B cell (primary cell): ENCODE data around the gene MAP2K6. TPM values are rescaled to one million over a fixed set of nuclear protein-coding genes. Genes with fewer than 3 reads are reported as not detected.

ENCODE experiments used
- ATAC-seq: fragments of 200-7000 bp; cut with Tn5 transposase; one replicate; pipeline ENCODE4 v1.10.0; 2021; ENCODE audit warnings: low read depth, mild to moderate bottlenecking, moderate number of reproducible peaks, moderate library complexity
- CTCF ChIA-PET: fragments of 350-600 bp; sonication (Branson Sonifier 250); formaldehyde crosslinking; loops from one replicate; lab custom pipeline; 2021; ENCODE audit warnings: antibody characterized with exemption, inconsistent platforms; lab: Charles Lee
- POLR2A ChIA-PET: fragments of 350-600 bp; sonication (Branson Sonifier 250); formaldehyde crosslinking; loops from one replicate; lab custom pipeline; 2021; ENCODE audit warnings: antibody characterized with exemption; lab: Charles Lee
- DNase-seq: peaks from one replicate; pipeline ENCODE4 v3.0.0; 2013
- H2AFZ ChIP-seq: 2 replicates; pipeline ENCODE4 v1.6.1; 2012; ENCODE audit warnings: mild to moderate bottlenecking, low read depth, low read length; ENCODE audit not compliant: insufficient read depth, poor library complexity, severe bottlenecking
- H3K27ac ChIP-seq, 2 donors: 1 replicate in 1 of 2; 2 replicates in 1 of 2; pipeline ENCODE4 v1.5.1; 2012 to 2013; ENCODE audit warnings: low read length in 2 of 2, mild to moderate bottlenecking in 2 of 2, moderate library complexity in 1 of 2
- H3K27me3 ChIP-seq, 4 experiments: fragments of 200-600 bp in 1 of 4; sonication (generic) in 1 of 4; replicated peaks in 1 of 4; 1 replicate in 2 of 4; 2 replicates in 2 of 4; pipeline versions ENCODE4 v1.6.1 to v1.7.0; 2013 to 2016; ENCODE audit warnings: low read length in 3 of 4, mild to moderate bottlenecking in 2 of 4, mixed read lengths in 1 of 4, moderate library complexity in 1 of 4; ENCODE audit not compliant: insufficient read depth in 4 of 4, control insufficient read depth in 3 of 4; ENCODE audit errors: control extremely low read depth in 1 of 4
- H3K36me3 ChIP-seq, 2 experiments: replicated peaks in 1 of 2; 1 replicate in 1 of 2; 2 replicates in 1 of 2; pipeline versions ENCODE4 v1.6.1 to v1.7.1; 2013; ENCODE audit warnings: low read length in 1 of 2; ENCODE audit not compliant: insufficient read depth in 2 of 2, control insufficient read depth in 1 of 2; ENCODE audit errors: control extremely low read depth in 1 of 2, extremely low read depth in 1 of 2
- H3K4me1 ChIP-seq, 2 donors: fragments of 200-600 bp in 1 of 2; sonication (generic) in 1 of 2; 1 replicate in 1 of 2; 2 replicates in 1 of 2; pipeline versions ENCODE4 v1.5.1 to v1.6.1; 2013 to 2017; ENCODE audit warnings: low read length in 2 of 2; ENCODE audit not compliant: control insufficient read depth in 2 of 2, insufficient read depth in 2 of 2
- H3K4me2 ChIP-seq: replicated peaks from 2 replicates; pipeline ENCODE3; 2012; ENCODE audit warnings: mild to moderate bottlenecking, low read depth, low read length; ENCODE audit not compliant: poor library complexity, severe bottlenecking
- H3K4me3 ChIP-seq, 5 experiments: fragments of 200-600 bp in 1 of 5; sonication (generic) in 1 of 5; 1 replicate in 3 of 5; 2 replicates in 2 of 5; pipeline versions ENCODE4 v1.5.1 to v1.7.0; 2011 to 2016; ENCODE audit warnings: low read length in 4 of 5, mild to moderate bottlenecking in 4 of 5, low read depth in 2 of 5, control low read depth in 1 of 5, moderate library complexity in 1 of 5; ENCODE audit not compliant: insufficient read depth in 1 of 5; ENCODE audit errors: control extremely low read depth in 1 of 5, extremely low read depth in 1 of 5
- H3K79me2 ChIP-seq: fragments of 200-600 bp; sonication (generic); one replicate; pipeline ENCODE4 v1.6.0; 2016; ENCODE audit warnings: low read length; ENCODE audit not compliant: control insufficient read depth, insufficient read depth
- H3K9ac ChIP-seq: fragments of 200-600 bp; sonication (generic); 2 replicates; pipeline ENCODE4 v1.6.1; 2017; ENCODE audit warnings: mild to moderate bottlenecking, low read length, moderate library complexity
- H3K9me3 ChIP-seq, 3 donors: one replicate each; pipeline versions ENCODE4 v1.6.1 to v1.7.1; 2013; ENCODE audit warnings: low read length in 2 of 3; ENCODE audit not compliant: control insufficient read depth in 2 of 3, insufficient read depth in 1 of 3; ENCODE audit errors: control extremely low read depth in 1 of 3
- H4K20me1 ChIP-seq: 2 replicates; pipeline ENCODE4 v1.6.0; 2012; ENCODE audit warnings: mild to moderate bottlenecking, low read length; ENCODE audit not compliant: insufficient read depth, control insufficient read depth, poor library complexity, severe bottlenecking
- H3K27ac Mint-ChIP-seq: one replicate; pipeline ENCODE4 v1.8.0; 2021; ENCODE audit warnings: mixed read lengths
- H3K27me3 Mint-ChIP-seq: one replicate; pipeline ENCODE4 v1.8.0; 2021; ENCODE audit warnings: mixed read lengths
- H3K4me1 Mint-ChIP-seq: one replicate; pipeline ENCODE4 v1.8.0; 2021; ENCODE audit warnings: mixed read lengths
- H3K4me3 Mint-ChIP-seq: one replicate; pipeline ENCODE4 v1.8.0; 2021; ENCODE audit warnings: mixed read lengths
- H3K9me3 Mint-ChIP-seq: one replicate; pipeline ENCODE4 v1.8.0; 2022; ENCODE audit warnings: mixed read lengths; ENCODE audit not compliant: insufficient read depth
- CTCF ChIP-seq: fragments of 200-600 bp; IDR thresholded peaks from one replicate; pipeline ENCODE4 v1.8.0; 2022; ENCODE audit warnings: antibody characterized with exemption, mild to moderate bottlenecking
- EZH2 ChIP-seq: IDR thresholded peaks from 2 replicates; pipeline ENCODE4 v1.6.1; 2012; ENCODE audit warnings: borderline replicate concordance, low read depth, mild to moderate bottlenecking, moderate library complexity, low read length; ENCODE audit not compliant: insufficient read depth, poor library complexity, severe bottlenecking
- WGBS: methylation state at CpG from one replicate; pipeline ENCODE4 v1.1.5; 2013; ENCODE audit warnings: missing lambda C conversion rate; ENCODE audit not compliant: insufficient coverage; 5-methylcytosine and 5-hydroxymethylcytosine counted together
- intact Hi-C: fragments of 100-400 bp; cut with micrococcal nuclease; formaldehyde crosslinking; loops from one replicate; pipeline ENCODE4 v1.10.0; 2022
- polyA plus RNA-seq: library from polyadenylated mRNA; depleted of rRNA; stranded (reverse); fragments of >200 nt; gene quantifications from 2 replicates; pipeline ENCODE4 v1.2.3, GENCODE V29; 2012
- total RNA-seq, 2 donors: library from RNA; stranded (reverse); fragments of 120-200 nt in 1 of 2; gene quantifications; 1 replicate in 1 of 2; 2 replicates in 1 of 2; pipeline versions ENCODE4 v1.2.3 to v1.2.4, GENCODE V29; 2013 to 2022

MAP2K6 gene
- total and polyA plus RNA-seq, 2 donors (not counting 1 experiment from before 2014, with no cell fraction given), result 2.4 to 7.7 TPM

GRCh38 chr17:69445132-69445531, 30.6 kb downstream of the MAP2K6 start:
- no peak overlapping the region for H3K4me2 ChIP-seq
- Mint-ChIP-seq H3K9me3 (no peaks in the 10 kb centered on the region), H3K4me3 (no peak overlapping the region), H3K4me1 (peaks cover 12% of the 10 kb centered on the region), H3K27me3 (no peaks in the 10 kb centered on the region), H3K27ac (no peak overlapping the region)
- TF ChIP-seq CTCF (no peak), EZH2 (no peak)
- POLR2A ChIA-PET, result no interaction called here
- WGBS, result no CpG with 5 or more reads among the region's 2 CpGs
- intact Hi-C loops, result no loop called here
- H3K36me3 ChIP-seq, result no peaks in the 10 kb centered on the region
- peaks cover 10% of the 10 kb centered on the region for H3K79me2 ChIP-seq
- DNase-seq (no peak), ATAC-seq (no peak)
- no peak overlapping the region for H3K27ac ChIP-seq
- CTCF ChIA-PET, result interaction anchor here (0.6 kb wide), 1 partner anchor 1180 kb away, joined by 3 read pairs; no protein-coding TSS in a partner anchor
- H3K4me1 ChIP-seq, result peaks cover 0 to 5% of the 10 kb centered on the region in 2 donors
- H2AFZ ChIP-seq, result no peak overlapping the region
- H3K4me3 ChIP-seq, result no peak overlapping the region
- H4K20me1 ChIP-seq, result peaks cover 3% of the 10 kb centered on the region
- H3K9ac ChIP-seq, result no peak overlapping the region
- H3K9me3 ChIP-seq, result peaks cover 0 to 11% (median 1%) of the 10 kb centered on the region in 3 donors
- no peaks in the 10 kb centered on the region for H3K27me3 ChIP-seq

GRCh38 chr17:69447726-69448125, 33.2 kb downstream of the MAP2K6 start:
- H3K36me3 ChIP-seq, result no peaks in the 10 kb centered on the region
- no peak for ATAC-seq
- intact Hi-C loops, result no loop called here

More at GRCh38 chr17:69447726-69448125, 33.2 kb downstream of the MAP2K6 start:
- Histone ChIP-seq H3K9me3 (no peaks in the 10 kb centered on the region), H3K27ac (no peak overlapping the region), H3K4me1 (peaks cover 13 to 19% of the 10 kb centered on the region in 2 donors), H3K4me3 (no peak overlapping the region), H3K27me3 (no peaks in the 10 kb centered on the region), H2AFZ (no peak overlapping the region), H3K79me2 (peaks cover 12% of the 10 kb centered on the region), H3K9ac (no peak overlapping the region), H4K20me1 (peaks cover 3% of the 10 kb centered on the region), H3K4me2 (no peak overlapping the region)
- ChIA-PET POLR2A (no interaction called here), CTCF (no interaction called here)
- Mint-ChIP-seq H3K4me3 (no peak overlapping the region), H3K27me3 (no peaks in the 10 kb centered on the region), H3K27ac (no peak overlapping the region), H3K9me3 (no peaks in the 10 kb centered on the region), H3K4me1 (peaks cover 31% of the 10 kb centered on the region)
- 97% methylated on average over 3 of the region's 5 CpGs for WGBS
- DNase-seq, result no peak
- no peak for TF ChIP-seq EZH2
- TF ChIP-seq CTCF, result no peak
